Measurements from ENCODE around the gene JAZF1. TPM values are rescaled to one million over a fixed set of nuclear protein-coding genes. Genes with fewer than 3 reads are reported as not detected.

The JAZF1 gene
- total and polyA plus RNA-seq, 7 donors, result 2.3 to 10.6 (median 5.3) TPM

DNA sequence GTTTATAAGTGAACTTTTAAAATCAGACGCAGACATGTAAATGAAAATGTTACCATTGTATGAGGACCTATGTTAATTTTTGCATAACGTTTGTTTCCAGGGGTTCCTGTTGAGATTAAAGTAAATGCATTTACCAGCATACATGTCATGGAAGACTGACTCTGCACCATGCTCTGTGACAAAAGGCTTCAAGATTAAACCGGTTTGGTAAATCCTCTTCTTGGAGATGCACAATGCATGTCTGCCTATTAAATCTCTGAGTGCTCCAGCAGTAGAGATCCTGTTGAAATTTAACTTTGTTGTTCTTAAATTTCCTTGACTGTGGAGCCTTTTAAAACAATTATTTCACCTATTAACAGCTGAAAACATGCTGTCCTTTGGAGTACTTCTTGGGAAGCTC lies 36.5 kb upstream of the JAZF1 start:
- no peak for TF ChIP-seq CTCF (IDR thresholded peaks at IDR 0.05)

GRCh38 chr7:28211006-28211405 lies 30.4 kb upstream of the JAZF1 start:
- Histone ChIP-seq H3K27ac (no peak overlapping the region), H3K36me3 (ENCODE audit: insufficient read depth in 1 of 2, low read depth in 1 of 2) (no peaks in the 10 kb centered on the region), H3K4me1 (no peaks in the 10 kb centered on the region), H3K27me3 (ENCODE audit: insufficient read depth in 3 of 3, low read length in 2 of 3) (peaks cover 0 to 2% (median 0%) of the 10 kb centered on the region in 3 donors), H3K4me3 (no peak overlapping the region), H3K9me3 (no peaks in the 10 kb centered on the region)
- no peak for TF ChIP-seq CTCF (IDR thresholded peaks at IDR 0.05)
- 75 to 93% (median 90%) methylated on average over 1 of the region's 1 CpG for WGBS, 3 donors
- DNase-seq (no peak), ATAC-seq (no peak)
- intact Hi-C loops (cut with DNase I), result no loop called here

More for the DNA sequence above, 36.5 kb upstream of the JAZF1 start:
- intact Hi-C loops (cut with DNase I), result no loop called here
- H3K27ac ChIP-seq, result no peak overlapping the region
- H3K9me3 ChIP-seq, result no peaks in the 10 kb centered on the region
- H3K36me3 ChIP-seq (ENCODE audit: insufficient read depth in 1 of 2, low read depth in 1 of 2), result no peaks in the 10 kb centered on the region
- H3K27me3 ChIP-seq (ENCODE audit: insufficient read depth in 3 of 3, low read length in 2 of 3), result no peaks in the 10 kb centered on the region
- no peak for ATAC-seq
- H3K4me1 ChIP-seq, result no peaks in the 10 kb centered on the region
- 57 to 66% (median 62%) methylated on average over 3 of the region's 3 CpGs for WGBS, 3 donors
- no peak overlapping the region for H3K4me3 ChIP-seq
- DNase-seq, result no peak

GRCh38 chr7:28208506-28208905 lies 27.9 kb upstream of the JAZF1 start:
- H3K4me3 ChIP-seq, result no peak overlapping the region
- no peak for DNase-seq
- ATAC-seq, result no peak
- TF ChIP-seq CTCF (IDR thresholded peaks at IDR 0.05), result no peak
- H3K27ac ChIP-seq, result no peak overlapping the region
- peaks cover 0 to 2% (median 0%) of the 10 kb centered on the region in 3 donors for H3K27me3 ChIP-seq (ENCODE audit: insufficient read depth in 3 of 3, low read length in 2 of 3)
- intact Hi-C loops (cut with DNase I), result no loop called here
- H3K9me3 ChIP-seq, result no peaks in the 10 kb centered on the region
- 81 to 83% (median 81%) methylated on average over 2 of the region's 2 CpGs for WGBS, 3 donors
- H3K36me3 ChIP-seq (ENCODE audit: insufficient read depth in 1 of 2, low read depth in 1 of 2), result no peaks in the 10 kb centered on the region
- no peaks in the 10 kb centered on the region for H3K4me1 ChIP-seq

DNA sequence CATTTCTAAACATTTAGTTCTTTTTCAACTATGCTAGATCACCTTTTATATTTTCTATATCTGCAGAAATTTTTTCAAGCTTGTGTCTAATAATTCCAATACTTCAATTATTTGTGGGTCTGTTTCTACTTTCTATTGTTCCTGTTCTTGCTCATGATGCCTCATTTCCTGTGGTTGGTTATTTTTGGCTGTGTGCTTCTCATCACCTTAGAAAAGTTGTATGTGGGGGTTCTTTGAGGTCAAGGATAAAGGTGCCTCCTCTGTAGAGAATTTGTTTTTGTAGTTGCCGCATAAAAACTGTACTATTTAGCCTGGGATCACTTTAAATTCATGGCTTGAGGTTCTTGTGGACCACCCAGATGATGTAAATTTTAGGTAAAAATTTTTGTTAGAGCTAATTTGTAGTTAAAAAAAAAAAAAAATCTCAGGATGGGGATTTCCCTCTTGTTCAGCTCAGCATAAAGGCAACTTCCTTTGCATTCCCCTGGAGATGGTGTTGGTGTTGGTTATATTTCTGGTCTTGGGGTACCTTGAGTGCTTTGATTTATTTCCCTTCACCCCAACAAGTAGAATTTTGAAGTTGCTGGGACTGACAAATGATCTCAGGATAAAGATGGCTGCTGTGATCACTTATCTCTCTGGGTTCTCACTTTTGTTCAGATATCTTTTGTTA lies 27.0 kb upstream of the JAZF1 start:
- H3K27ac ChIP-seq, result no peak overlapping the region
- no peaks in the 10 kb centered on the region for H3K4me1 ChIP-seq
- WGBS, 3 donors, result 76 to 91% (median 77%) methylated on average over 1 of the region's 1 CpG
- H3K27me3 ChIP-seq (ENCODE audit: insufficient read depth in 3 of 3, low read length in 2 of 3), result peaks cover 0 to 2% (median 0%) of the 10 kb centered on the region in 3 donors
- no peak for TF ChIP-seq CTCF (IDR thresholded peaks at IDR 0.05)
- DNase-seq (no peak), ATAC-seq (no peak)
- intact Hi-C loops (cut with DNase I), result no loop called here
- H3K4me3 ChIP-seq, result no peak overlapping the region
- no peaks in the 10 kb centered on the region for H3K36me3 ChIP-seq (ENCODE audit: insufficient read depth in 1 of 2, low read depth in 1 of 2)
- no peaks in the 10 kb centered on the region for H3K9me3 ChIP-seq

GRCh38 chr7:28205506-28205905 lies 24.9 kb upstream of the JAZF1 start:
- H3K4me3 ChIP-seq, result no peak overlapping the region
- 84 to 86% (median 84%) methylated on average over 3 of the region's 3 CpGs for WGBS, 3 donors
- TF ChIP-seq CTCF (IDR thresholded peaks at IDR 0.05), result no peak
- H3K27me3 ChIP-seq (ENCODE audit: insufficient read depth in 3 of 3, low read length in 2 of 3), result peaks cover 0 to 2% (median 0%) of the 10 kb centered on the region in 3 donors
- no peaks in the 10 kb centered on the region for H3K4me1 ChIP-seq
- H3K36me3 ChIP-seq (ENCODE audit: insufficient read depth in 1 of 2, low read depth in 1 of 2), result no peaks in the 10 kb centered on the region
- intact Hi-C loops (cut with DNase I), result no loop called here
- H3K9me3 ChIP-seq, result no peaks in the 10 kb centered on the region
- no peak overlapping the region for H3K27ac ChIP-seq
- ATAC-seq (no peak), DNase-seq (no peak)

All from psoas muscle (tissue), 8 donors.